GM19395 (cell line): ENCODE data around the gene TMPRSS11A.

Experiments
- ATAC-seq: cut with Tn5 transposase; IDR thresholded peaks from one replicate; pipeline ENCODE4 v1.9.1; 2021; ENCODE audit warnings: mild to moderate bottlenecking, moderate library complexity; ENCODE audit not compliant: unreplicated experiment

The TMPRSS11A gene

GRCh38 chr4:67963356-67963755 lies at the start of gene TMPRSS11A:
TSS of gene TMPRSS11A (minus strand) at chr4:67963493. CDS start at chr4:67963393, 100 bp downstream.
- ATAC-seq, result no peak

GRCh38 chr4:68011684-68012083 lies 48.4 kb upstream of the TMPRSS11A start:
- ATAC-seq, result no peak

GRCh38 chr4:68002906-68003305 lies 39.6 kb upstream of the TMPRSS11A start:
- ATAC-seq, result no peak

GRCh38 chr4:67996127-67996526 lies 32.8 kb upstream of the TMPRSS11A start:
- no peak for ATAC-seq

- no peak for ATAC-seq
These were observed 25.7 kb upstream of the TMPRSS11A start for GRCh38 chr4:67988991-67989390.

GRCh38 chr4:67983333-67983732 lies 20.0 kb upstream of the TMPRSS11A start:
- ATAC-seq, result no peak

- ATAC-seq, result no peak
These were observed 17.2 kb upstream of the TMPRSS11A start for GRCh38 chr4:67980512-67980911.

GRCh38 chr4:67973608-67974007 lies 10.3 kb upstream of the TMPRSS11A start:
- no peak for ATAC-seq

GRCh38 chr4:67954890-67955289 lies 8.4 kb downstream of the TMPRSS11A start:
- ATAC-seq, result no peak

- ATAC-seq, result no peak
These were observed 22.2 kb downstream of the TMPRSS11A start for GRCh38 chr4:67941074-67941473.

- ATAC-seq, result no peak
These were observed 22.8 kb downstream of the TMPRSS11A start for GRCh38 chr4:67940506-67940905.

GRCh38 chr4:67939195-67939594 lies 24.1 kb downstream of the TMPRSS11A start:
- ATAC-seq, result no peak

GRCh38 chr4:67935888-67936287 lies 27.4 kb downstream of the TMPRSS11A start:
- ATAC-seq, result no peak

GRCh38 chr4:67934628-67935027 lies 28.7 kb downstream of the TMPRSS11A start:
- no peak for ATAC-seq

GRCh38 chr4:67933755-67934154 lies 29.5 kb downstream of the TMPRSS11A start:
- ATAC-seq, result no peak

GRCh38 chr4:67933038-67933437 lies 30.3 kb downstream of the TMPRSS11A start:
- no peak for ATAC-seq

- ATAC-seq, result no peak
These were observed 32.0 kb downstream of the TMPRSS11A start for GRCh38 chr4:67931256-67931655.

- no peak for ATAC-seq
These were observed 33.9 kb downstream of the TMPRSS11A start for GRCh38 chr4:67929426-67929825.

GRCh38 chr4:67928546-67928945 lies 34.7 kb downstream of the TMPRSS11A start:
- ATAC-seq, result no peak

GRCh38 chr4:67927251-67927650 lies 36.0 kb downstream of the TMPRSS11A start:
- ATAC-seq, result no peak

GRCh38 chr4:67926485-67926884 lies 36.8 kb downstream of the TMPRSS11A start:
- no peak for ATAC-seq

GRCh38 chr4:67922697-67923096 lies 40.6 kb downstream of the TMPRSS11A start:
- ATAC-seq, result no peak

GRCh38 chr4:67918428-67918827 lies 44.9 kb downstream of the TMPRSS11A start:
- no peak for ATAC-seq
